HCT116 (cell line): ENCODE measurements around the gene TTLL4. TPM values are rescaled to one million over a fixed set of nuclear protein-coding genes. Genes with fewer than 3 reads are reported as not detected.

ENCODE experiments used
- ATAC-seq: fragments of 200-7000 bp; cut with Tn5 transposase; 2 replicates; pipeline ENCODE4 v1.9.1; 2020; ENCODE audit warnings: mild to moderate bottlenecking, moderate library complexity
- BruUV-seq: library from RNA; stranded (reverse); fragments of 400-500 nt; replicated peaks from 2 replicates; lab custom pipeline; 2021; lab: Mats Ljungman, UMichigan
- CTCF ChIA-PET: fragments of 300-600 bp; sonication (Branson Sonifier 250); formaldehyde crosslinking; loops from one replicate; lab custom pipeline; 2021; ENCODE audit warnings: antibody characterized with exemption; lab: Charles Lee
- POLR2A ChIA-PET: fragments of 300-600, 350-600 bp; sonication (Branson Sonifier 250); formaldehyde crosslinking; loops from one replicate; lab custom pipeline; 2021; ENCODE audit warnings: antibody characterized with exemption; lab: Charles Lee
- RAD21 ChIA-PET, 2 experiments: fragments of 300-600 bp; sonication (Branson Sonifier 250); formaldehyde crosslinking; loops; one replicate each; lab custom pipeline; 2023; ENCODE audit warnings: low total read pairs in 2 of 2; ENCODE audit not compliant: uncharacterized antibody in 2 of 2, unreplicated experiment in 2 of 2, low non-redundant PET in 1 of 2; lab: Charles Lee
- DNase-seq: peaks from one replicate; pipeline ENCODE4 v3.0.0-alpha.2; 2010; ENCODE audit warnings: low read depth, low spot score
- H2AFZ ChIP-seq: fragments of 200-600 bp; shearing (Covaris generic), sonication (generic); 2 replicates; pipeline ENCODE4 v1.6.1; 2017; ENCODE audit warnings: low read depth, mixed run types, mixed read lengths, antibody characterized with exemption, low read length; ENCODE audit not compliant: poor library complexity, severe bottlenecking
- H3K27ac ChIP-seq: 2 replicates; pipeline ENCODE4 v1.5.1; 2012; ENCODE audit warnings: low read depth, low read length
- H3K27me3 ChIP-seq: fragments of 200-600 bp; sonication (generic); 2 replicates; pipeline ENCODE4 v1.6.1; 2016; ENCODE audit warnings: mixed run types, low read length, mixed read lengths; ENCODE audit not compliant: insufficient read depth
- H3K36me3 ChIP-seq, 2 experiments: fragments of 200-500 bp in 1 of 2; fragments of 200-600 bp in 1 of 2; sonication (Bioruptor generic) in 1 of 2; sonication (generic) in 1 of 2; 2 replicates each; pipeline versions ENCODE4 v1.5.1 to v1.6.1; 2014 to 2016; ENCODE audit warnings: low read length in 2 of 2, inconsistent platforms in 1 of 2, mixed read lengths in 1 of 2, mixed run types in 1 of 2; ENCODE audit not compliant: insufficient read depth in 2 of 2, control insufficient read depth in 1 of 2
- H3K4me1 ChIP-seq, 2 experiments: fragments of 200-600 bp in 1 of 2; sonication (generic) in 1 of 2; 2 replicates each; pipeline versions ENCODE4 v1.5.1 to v1.6.1; 2012 to 2017; ENCODE audit warnings: low read length in 2 of 2, inconsistent platforms in 1 of 2, mild to moderate bottlenecking in 1 of 2, mixed read lengths in 1 of 2, mixed run types in 1 of 2, moderate library complexity in 1 of 2; ENCODE audit not compliant: insufficient read depth in 2 of 2, control insufficient read depth in 1 of 2
- H3K4me2 ChIP-seq: fragments of 200-600 bp; sonication (generic); 2 replicates; pipeline ENCODE4 v1.6.1; 2017; ENCODE audit warnings: mixed run types, low read length, mixed read lengths
- H3K4me3 ChIP-seq, 2 experiments: fragments of 200-600 bp in 1 of 2; sonication (generic) in 1 of 2; replicated peaks in 1 of 2; 2 replicates each; pipeline ENCODE4 v1.5.1; 2011 to 2016; ENCODE audit warnings: low read length in 2 of 2, control low read depth in 1 of 2, low read depth in 1 of 2, mild to moderate bottlenecking in 1 of 2, mixed read lengths in 1 of 2, mixed run types in 1 of 2
- H3K79me2 ChIP-seq: fragments of 200-600 bp; sonication (generic); 2 replicates; pipeline ENCODE4 v1.6.1; 2017; ENCODE audit warnings: mild to moderate bottlenecking, mixed run types, low read length, moderate library complexity, mixed read lengths; ENCODE audit not compliant: insufficient read depth
- H3K9ac ChIP-seq: fragments of 200-600 bp; sonication (generic); 2 replicates; pipeline ENCODE4 v1.6.1; 2016; ENCODE audit warnings: low read length, mixed read lengths
- H3K9me2 ChIP-seq: fragments of 200-600 bp; sonication (generic), shearing (Covaris generic); 2 replicates; pipeline ENCODE4 v1.6.1; 2017; ENCODE audit warnings: mixed run types, mild to moderate bottlenecking, moderate library complexity; ENCODE audit not compliant: insufficient read depth
- H3K9me3 ChIP-seq, 2 experiments: fragments of 200-500 bp in 1 of 2; fragments of 200-600 bp in 1 of 2; sonication (Bioruptor generic) in 1 of 2; sonication (generic) in 1 of 2; 2 replicates each; pipeline ENCODE4 v1.6.1; 2014 to 2017; ENCODE audit warnings: low read length in 2 of 2, mixed read lengths in 2 of 2, inconsistent platforms in 1 of 2, low read depth in 1 of 2, mild to moderate bottlenecking in 1 of 2, mixed run types in 1 of 2, moderate library complexity in 1 of 2; ENCODE audit not compliant: control insufficient read depth in 1 of 2, insufficient read depth in 1 of 2
- H4K20me1 ChIP-seq: fragments of 200-600 bp; sonication (generic), shearing (Covaris generic); 2 replicates; pipeline ENCODE4 v1.6.1; 2017; ENCODE audit warnings: mixed run types, mild to moderate bottlenecking, moderate library complexity; ENCODE audit not compliant: insufficient read depth
- CBX3 ChIP-seq: IDR thresholded peaks from 2 replicates; pipeline ENCODE4 v1.6.1; 2012; ENCODE audit warnings: low read depth
- ELF1 ChIP-seq: IDR thresholded peaks from 2 replicates; pipeline ENCODE4 v1.6.1; 2012; ENCODE audit warnings: low read depth, borderline replicate concordance
- EZH2 ChIP-seq: fragments of 200-600 bp; sonication (generic); IDR thresholded peaks from 2 replicates; pipeline ENCODE4 v1.6.1; 2017; ENCODE audit warnings: antibody characterized with exemption, mixed run types
- EZH2phosphoT487 ChIP-seq: fragments of 200-600 bp; IDR thresholded peaks from 2 replicates; pipeline ENCODE4 v1.6.1; 2018; ENCODE audit warnings: antibody characterized with exemption, borderline replicate concordance
- JUND ChIP-seq: IDR thresholded peaks from 2 replicates; pipeline ENCODE4 v1.6.1; 2012
- POLR2A ChIP-seq: IDR thresholded peaks from 2 replicates; pipeline ENCODE4 v1.7.0; 2011; ENCODE audit warnings: borderline replicate concordance; ENCODE audit not compliant: insufficient read depth, insufficient read length; ENCODE audit errors: extremely low read depth
- POLR2AphosphoS5 ChIP-seq: IDR thresholded peaks from 2 replicates; pipeline ENCODE4 v1.6.1; 2011; ENCODE audit warnings: mild to moderate bottlenecking, low read depth, low read length, moderate library complexity
- RAD21 ChIP-seq: IDR thresholded peaks from 2 replicates; pipeline ENCODE4 v1.6.1; 2012; ENCODE audit warnings: low read depth, mild to moderate bottlenecking
- SIN3A ChIP-seq: IDR thresholded peaks from 2 replicates; pipeline ENCODE4 v1.6.1; 2012; ENCODE audit warnings: low read depth
- TCF7L2 ChIP-seq: IDR thresholded peaks from 2 replicates; pipeline ENCODE4 v1.7.0; 2011; ENCODE audit warnings: borderline replicate concordance, inconsistent platforms; ENCODE audit not compliant: insufficient read depth, insufficient read length; ENCODE audit errors: extremely low read depth
- ZFX ChIP-seq: fragments of 450-650 bp; IDR thresholded peaks from 2 replicates; pipeline ENCODE4 v1.6.1; 2017
- intact Hi-C: fragments of 100-400 bp; cut with micrococcal nuclease; formaldehyde crosslinking; loops from 2 replicates; pipeline ENCODE4 v1.10.0; 2022
- total RNA-seq: library from RNA; stranded (reverse); gene quantifications from one replicate; pipeline ENCODE4 v1.2.1, GENCODE V29; 2021; ENCODE audit not compliant: unreplicated experiment
- TF ChIP-seq, protein P1 (sequence below): IDR thresholded peaks from 2 replicates; pipeline ENCODE4 v1.6.1; 2012
- TF ChIP-seq, protein P2 (sequence below): IDR thresholded peaks from 2 replicates; pipeline ENCODE4 v1.6.1; 2012
- TF ChIP-seq, protein P3 (sequence below): IDR thresholded peaks from 2 replicates; pipeline ENCODE4 v1.6.1; 2012; ENCODE audit warnings: low read depth

The TTLL4 gene
- total RNA-seq, 1 experiment from 2014 or later = 53.0 TPM

DNA sequence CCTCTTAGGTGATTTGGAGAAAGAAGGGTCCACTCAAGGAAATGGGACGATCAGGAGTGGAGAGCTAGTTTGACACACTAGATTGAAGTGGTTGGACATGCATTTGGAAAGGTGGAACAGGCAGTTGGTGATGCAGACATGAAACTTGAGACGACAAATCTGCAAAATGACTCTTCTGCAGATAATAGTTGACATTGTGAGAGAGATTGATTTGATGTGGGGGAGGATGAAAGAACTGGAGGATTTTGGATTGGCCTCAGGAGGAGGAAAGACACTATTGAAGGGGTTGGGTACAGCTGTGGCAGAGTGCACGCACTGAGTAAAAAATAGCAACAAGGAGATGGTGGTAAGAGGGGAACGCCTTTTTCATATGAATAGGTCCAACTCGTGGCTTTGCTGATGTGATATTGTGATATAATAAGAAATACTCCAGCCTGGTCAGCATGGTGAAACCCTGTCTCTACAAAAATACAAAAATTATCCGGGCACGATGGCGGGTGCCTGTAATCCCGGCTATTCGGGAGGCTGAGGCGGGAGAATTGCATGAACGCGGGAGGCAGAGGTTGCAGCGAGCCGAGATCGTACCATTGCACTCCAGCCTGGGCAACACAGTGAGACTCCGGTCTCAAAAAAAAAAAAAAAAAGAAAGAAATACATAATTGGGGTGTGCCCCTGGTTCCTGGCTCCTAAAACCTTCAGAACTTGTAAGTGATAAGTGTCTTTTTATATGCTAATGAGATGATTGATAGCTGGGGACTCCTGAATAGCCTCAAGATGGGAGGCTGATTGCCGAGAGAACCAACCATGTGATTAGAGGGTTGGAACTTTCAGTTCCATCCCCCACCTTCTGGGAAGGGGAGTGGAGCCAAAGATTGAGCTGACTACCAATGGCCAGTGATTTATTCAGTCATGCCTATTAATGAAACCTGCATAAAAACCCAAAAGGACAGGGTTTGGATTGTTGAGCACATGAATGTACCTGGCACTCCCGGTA is 9.7 kb downstream of the TTLL4 start:
- Histone ChIP-seq H3K9ac (no peak overlapping the region), H3K4me2 (no peak overlapping the region), H3K4me1 (peaks cover 6 to 14% of the 10 kb centered on the region in 2 experiments; a peak in 3 of 4 replicates), H4K20me1 (peaks cover 7% of the 10 kb centered on the region; the same call in 1 of the 2 replicates), H3K79me2 (peaks cover 97% of the 10 kb centered on the region), H3K9me3 (no peaks in the 10 kb centered on the region), H3K36me3 (peaks cover 4 to 5% of the 10 kb centered on the region in 2 experiments; a peak in 1 of 4 replicates), H3K4me3 (no peak overlapping the region), H3K27ac (no peak overlapping the region), H3K27me3 (no peaks in the 10 kb centered on the region), H3K9me2 (no peaks in the 10 kb centered on the region), H2AFZ (no peak overlapping the region)
- ChIA-PET CTCF (interaction anchor here (1.7 kb wide), 1 partner anchor 10 kb away, joined by 5 read pairs; no protein-coding TSS in a partner anchor), RAD21 (no interaction called here), POLR2A (no interaction called here)
- BruUV-seq = no TSS peak
- DNase-seq = no peak
- intact Hi-C loops = no loop called here
- ATAC-seq = no peak
- TF ChIP-seq, protein P1, sequence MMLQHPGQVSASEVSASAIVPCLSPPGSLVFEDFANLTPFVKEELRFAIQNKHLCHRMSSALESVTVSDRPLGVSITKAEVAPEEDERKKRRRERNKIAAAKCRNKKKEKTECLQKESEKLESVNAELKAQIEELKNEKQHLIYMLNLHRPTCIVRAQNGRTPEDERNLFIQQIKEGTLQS = no peak
- TF ChIP-seq SIN3A (no peak), RAD21 (no peak), TCF7L2 (no peak), EZH2phosphoT487 (no peak), POLR2A (no peak), ZFX (no peak), CBX3 (no peak), ELF1 (no peak), JUND (no peak), EZH2 (no peak), POLR2AphosphoS5 (no peak)
- TF ChIP-seq, protein P2, sequence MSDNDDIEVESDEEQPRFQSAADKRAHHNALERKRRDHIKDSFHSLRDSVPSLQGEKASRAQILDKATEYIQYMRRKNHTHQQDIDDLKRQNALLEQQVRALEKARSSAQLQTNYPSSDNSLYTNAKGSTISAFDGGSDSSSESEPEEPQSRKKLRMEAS = no peak
- TF ChIP-seq, protein P3, sequence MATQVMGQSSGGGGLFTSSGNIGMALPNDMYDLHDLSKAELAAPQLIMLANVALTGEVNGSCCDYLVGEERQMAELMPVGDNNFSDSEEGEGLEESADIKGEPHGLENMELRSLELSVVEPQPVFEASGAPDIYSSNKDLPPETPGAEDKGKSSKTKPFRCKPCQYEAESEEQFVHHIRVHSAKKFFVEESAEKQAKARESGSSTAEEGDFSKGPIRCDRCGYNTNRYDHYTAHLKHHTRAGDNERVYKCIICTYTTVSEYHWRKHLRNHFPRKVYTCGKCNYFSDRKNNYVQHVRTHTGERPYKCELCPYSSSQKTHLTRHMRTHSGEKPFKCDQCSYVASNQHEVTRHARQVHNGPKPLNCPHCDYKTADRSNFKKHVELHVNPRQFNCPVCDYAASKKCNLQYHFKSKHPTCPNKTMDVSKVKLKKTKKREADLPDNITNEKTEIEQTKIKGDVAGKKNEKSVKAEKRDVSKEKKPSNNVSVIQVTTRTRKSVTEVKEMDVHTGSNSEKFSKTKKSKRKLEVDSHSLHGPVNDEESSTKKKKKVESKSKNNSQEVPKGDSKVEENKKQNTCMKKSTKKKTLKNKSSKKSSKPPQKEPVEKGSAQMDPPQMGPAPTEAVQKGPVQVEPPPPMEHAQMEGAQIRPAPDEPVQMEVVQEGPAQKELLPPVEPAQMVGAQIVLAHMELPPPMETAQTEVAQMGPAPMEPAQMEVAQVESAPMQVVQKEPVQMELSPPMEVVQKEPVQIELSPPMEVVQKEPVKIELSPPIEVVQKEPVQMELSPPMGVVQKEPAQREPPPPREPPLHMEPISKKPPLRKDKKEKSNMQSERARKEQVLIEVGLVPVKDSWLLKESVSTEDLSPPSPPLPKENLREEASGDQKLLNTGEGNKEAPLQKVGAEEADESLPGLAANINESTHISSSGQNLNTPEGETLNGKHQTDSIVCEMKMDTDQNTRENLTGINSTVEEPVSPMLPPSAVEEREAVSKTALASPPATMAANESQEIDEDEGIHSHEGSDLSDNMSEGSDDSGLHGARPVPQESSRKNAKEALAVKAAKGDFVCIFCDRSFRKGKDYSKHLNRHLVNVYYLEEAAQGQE = no peak
